ENCODE data around the gene CD2AP.
A peak's percentile ranks its signal among the peaks of the same experiment; 100 is the strongest.
"Not testable (repeated sequence)": the region's sequence is repeated elsewhere in the genome, so short reads cannot be mapped to it uniquely, and the experiment has no call there.

CD2AP gene

GRCh38 chr6:47471911-47472310, 5.7 kb upstream of the CD2AP start:
- FAIRE-seq, result no peak
- DNase-seq (ENCODE audit: insufficient read length), result no peak
- no peak for TF ChIP-seq POLR2AphosphoS5 (IDR thresholded peaks at IDR 0.05; ENCODE audit: low read depth, low read length)
- no peak for TF ChIP-seq TAF1 (IDR thresholded peaks at IDR 0.05; ENCODE audit: borderline replicate concordance, low read depth, low read length)
- TF ChIP-seq POLR2A (IDR thresholded peaks at IDR 0.05; ENCODE audit: low read depth, low read length), result no peak

- FAIRE-seq (no peak), DNase-seq (ENCODE audit: insufficient read length) (no peak)
- TF ChIP-seq POLR2A (IDR thresholded peaks at IDR 0.05; ENCODE audit: low read depth, low read length), result no peak
- no peak for TF ChIP-seq POLR2AphosphoS5 (IDR thresholded peaks at IDR 0.05; ENCODE audit: low read depth, low read length)
- no peak for TF ChIP-seq TAF1 (IDR thresholded peaks at IDR 0.05; ENCODE audit: borderline replicate concordance, low read depth, low read length)
Measured at GRCh38 chr6:47473791-47474346, 3.7 kb upstream of the CD2AP start.

GRCh38 chr6:47475319-47475816, 2.2 kb upstream of the CD2AP start:
- FAIRE-seq, result no peak

GRCh38 chr6:47476781-47477496, 650 bp upstream of the CD2AP start:
- TF ChIP-seq POLR2A (IDR thresholded peaks at IDR 0.05; ENCODE audit: low read depth, low read length) (no peak), POLR2AphosphoS5 (IDR thresholded peaks at IDR 0.05; ENCODE audit: low read depth, low read length) (no peak), TAF1 (IDR thresholded peaks at IDR 0.05; ENCODE audit: borderline replicate concordance, low read depth, low read length) (no peak)
- no peak for DNase-seq (ENCODE audit: insufficient read length)
- no peak for FAIRE-seq

More at GRCh38 chr6:47475319-47475816, 2.2 kb upstream of the CD2AP start:
- TF ChIP-seq POLR2A (IDR thresholded peaks at IDR 0.05; ENCODE audit: low read depth, low read length) (no peak), POLR2AphosphoS5 (IDR thresholded peaks at IDR 0.05; ENCODE audit: low read depth, low read length) (no peak), TAF1 (IDR thresholded peaks at IDR 0.05; ENCODE audit: borderline replicate concordance, low read depth, low read length) (no peak)
- DNase-seq (ENCODE audit: insufficient read length), result no peak

- TF ChIP-seq POLR2A (IDR thresholded peaks at IDR 0.05; ENCODE audit: low read depth, low read length) (no peak), TAF1 (IDR thresholded peaks at IDR 0.05; ENCODE audit: borderline replicate concordance, low read depth, low read length) (no peak), POLR2AphosphoS5 (IDR thresholded peaks at IDR 0.05; ENCODE audit: low read depth, low read length) (no peak)
- FAIRE-seq (peak; percentile 67), DNase-seq (ENCODE audit: insufficient read length) (no peak)
Measured at GRCh38 chr6:47478233-47479139, 897 bp downstream of the CD2AP start.

GRCh38 chr6:47479140-47479508, 1.5 kb downstream of the CD2AP start:
- FAIRE-seq (no peak), DNase-seq (ENCODE audit: insufficient read length) (no peak)
- no peak for TF ChIP-seq TAF1 (IDR thresholded peaks at IDR 0.05; ENCODE audit: borderline replicate concordance, low read depth, low read length)
- no peak for TF ChIP-seq POLR2AphosphoS5 (IDR thresholded peaks at IDR 0.05; ENCODE audit: low read depth, low read length)
- TF ChIP-seq POLR2A (IDR thresholded peaks at IDR 0.05; ENCODE audit: low read depth, low read length), result no peak

- no peak for TF ChIP-seq TAF1 (IDR thresholded peaks at IDR 0.05; ENCODE audit: borderline replicate concordance, low read depth, low read length)
- FAIRE-seq (no peak), DNase-seq (ENCODE audit: insufficient read length) (no peak)
Measured at GRCh38 chr6:47479874-47480273, 2.3 kb downstream of the CD2AP start.

- FAIRE-seq, result not testable (repeated sequence)
Measured at GRCh38 chr6:47481213-47481612, 3.6 kb downstream of the CD2AP start.

GRCh38 chr6:47481806-47482205, 4.2 kb downstream of the CD2AP start:
- FAIRE-seq, result no peak
- no peak for DNase-seq (ENCODE audit: insufficient read length)
- TF ChIP-seq POLR2AphosphoS5 (IDR thresholded peaks at IDR 0.05; ENCODE audit: low read depth, low read length), result no peak
- TF ChIP-seq POLR2A (IDR thresholded peaks at IDR 0.05; ENCODE audit: low read depth, low read length), result no peak
- TF ChIP-seq TAF1 (IDR thresholded peaks at IDR 0.05; ENCODE audit: borderline replicate concordance, low read depth, low read length), result no peak

More at GRCh38 chr6:47481213-47481612, 3.6 kb downstream of the CD2AP start:
- DNase-seq (ENCODE audit: insufficient read length), result not testable (repeated sequence)

- FAIRE-seq (peak; percentile 21), DNase-seq (ENCODE audit: insufficient read length) (no peak)
- TF ChIP-seq POLR2A (IDR thresholded peaks at IDR 0.05; ENCODE audit: low read depth, low read length) (no peak), POLR2AphosphoS5 (IDR thresholded peaks at IDR 0.05; ENCODE audit: low read depth, low read length) (no peak), TAF1 (IDR thresholded peaks at IDR 0.05; ENCODE audit: borderline replicate concordance, low read depth, low read length) (no peak)
Measured at GRCh38 chr6:47483516-47483852, 5.9 kb downstream of the CD2AP start.

- FAIRE-seq (no peak), DNase-seq (ENCODE audit: insufficient read length) (no peak)
- TF ChIP-seq POLR2AphosphoS5 (IDR thresholded peaks at IDR 0.05; ENCODE audit: low read depth, low read length) (no peak), POLR2A (IDR thresholded peaks at IDR 0.05; ENCODE audit: low read depth, low read length) (no peak), TAF1 (IDR thresholded peaks at IDR 0.05; ENCODE audit: borderline replicate concordance, low read depth, low read length) (no peak)
Measured at GRCh38 chr6:47483853-47484546, 6.4 kb downstream of the CD2AP start.

Data from GM12892 (cell line).